Fibroblast of lung (primary cell): ENCODE results near the gene C22orf23. TPM values are rescaled to one million over a fixed set of nuclear protein-coding genes. Genes with fewer than 3 reads are reported as not detected.

ENCODE experiments used
- DNase-seq, 2 donors: peaks; one replicate each; pipeline versions ENCODE4 v3.0.0 to v3.0.0-alpha.2; 2010; ENCODE audit warnings: low read depth in 2 of 2
- H2AFZ ChIP-seq: 2 replicates; pipeline ENCODE4 v1.5.1; 2012; ENCODE audit warnings: low read length, control low read depth, inconsistent platforms
- H3K27ac ChIP-seq: 2 replicates; pipeline ENCODE4 v1.5.1; 2011; ENCODE audit warnings: low read length, control low read depth; ENCODE audit not compliant: insufficient read depth
- H3K27me3 ChIP-seq: 2 replicates; pipeline ENCODE4 v1.5.1; 2011; ENCODE audit warnings: mild to moderate bottlenecking, low read length; ENCODE audit not compliant: control insufficient read depth, insufficient read depth
- H3K36me3 ChIP-seq: 2 replicates; pipeline ENCODE4 v1.5.1; 2011; ENCODE audit warnings: low read length; ENCODE audit not compliant: control insufficient read depth, insufficient read depth
- H3K4me1 ChIP-seq: 2 replicates; pipeline ENCODE4 v1.5.1; 2011; ENCODE audit warnings: low read length; ENCODE audit not compliant: control insufficient read depth, insufficient read depth; ENCODE audit errors: extremely low read depth
- H3K4me2 ChIP-seq: 2 replicates; pipeline ENCODE4 v1.5.1; 2011; ENCODE audit warnings: low read length, control low read depth; ENCODE audit not compliant: insufficient read depth; ENCODE audit errors: extremely low read depth
- H3K4me3 ChIP-seq, 4 experiments: fragments of 200-600 bp in 1 of 4; sonication (generic) in 1 of 4; replicated peaks in 1 of 4; 2 replicates each; pipeline ENCODE4 v1.5.1; 2011 to 2016; ENCODE audit warnings: low read length in 4 of 4, low read depth in 3 of 4, mild to moderate bottlenecking in 3 of 4, control low read depth in 2 of 4, inconsistent platforms in 1 of 4, mixed read lengths in 1 of 4; ENCODE audit not compliant: insufficient read depth in 1 of 4; ENCODE audit errors: control extremely low read depth in 1 of 4
- H3K79me2 ChIP-seq: 2 replicates; pipeline ENCODE4 v1.5.1; 2012; ENCODE audit warnings: mild to moderate bottlenecking, low read length, inconsistent platforms; ENCODE audit not compliant: control insufficient read depth, insufficient read depth
- H3K9ac ChIP-seq: 2 replicates; pipeline ENCODE4 v1.5.1; 2011; ENCODE audit warnings: mild to moderate bottlenecking, low read length, control low read depth; ENCODE audit not compliant: insufficient read depth
- H3K9me3 ChIP-seq: 2 replicates; pipeline ENCODE4 v1.5.1; 2012; ENCODE audit warnings: low read depth, low read length; ENCODE audit not compliant: control insufficient read depth, insufficient read depth
- H4K20me1 ChIP-seq: 2 replicates; pipeline ENCODE4 v1.5.1; 2011; ENCODE audit warnings: low read length; ENCODE audit not compliant: control insufficient read depth, insufficient read depth; ENCODE audit errors: extremely low read depth
- EZH2 ChIP-seq: IDR thresholded peaks from 2 replicates; pipeline ENCODE4 v1.5.1; 2012; ENCODE audit warnings: low read length, control low read depth, mild to moderate bottlenecking; ENCODE audit errors: missing control alignments
- polyA plus RNA-seq, 2 donors: library from polyadenylated mRNA; depleted of rRNA in 1 of 2; stranded (reverse) in 1 of 2; unstranded in 1 of 2; fragments of >200 nt; gene quantifications; 2 replicates each; pipeline ENCODE4 v1.2.1, GENCODE V29; 2011 to 2012; ENCODE audit warnings: missing spikeins in 1 of 2
- total RNA-seq: library from RNA; depleted of rRNA; stranded (reverse); fragments of >200 nt; gene quantifications from 2 replicates; pipeline ENCODE4 v1.2.1, GENCODE V29; 2014
- TF ChIP-seq, protein P1 (sequence below), 2 donors: IDR thresholded peaks in 1 of 2; conservative IDR thresholded peaks in 1 of 2; 1 replicate in 1 of 2; 2 replicates in 1 of 2; pipeline ENCODE4 v1.5.1; 2011 to 2012; ENCODE audit warnings: low read length in 2 of 2, control low read depth in 1 of 2, inconsistent platforms in 1 of 2, low read depth in 1 of 2, mild to moderate bottlenecking in 1 of 2

The C22orf23 gene
- total and polyA plus RNA-seq, 2 donors (not counting 1 experiment from before 2014, with no cell fraction given): 0.17 to 0.37 TPM

GRCh38 chr22:37907036-37907954 lies 46.1 kb downstream of the C22orf23 start:
- Histone ChIP-seq H3K4me2 (peak overlapping the region; percentile 93), H3K9me3 (no peaks in the 10 kb centered on the region), H3K4me1 (peaks cover 31% of the 10 kb centered on the region), H2AFZ (no peak overlapping the region), H3K27ac (peak overlapping the region; percentile 65), H3K27me3 (no peaks in the 10 kb centered on the region), H3K4me3 (peak overlapping the region; percentile 63 to 82 (median 80)), H3K79me2 (peaks cover 33% of the 10 kb centered on the region), H3K36me3 (peaks cover 6% of the 10 kb centered on the region), H4K20me1 (no peaks in the 10 kb centered on the region), H3K9ac (peak overlapping the region; percentile 83)
- DNase-seq: no peak
- no peak for TF ChIP-seq EZH2
- TF ChIP-seq, protein P1, sequence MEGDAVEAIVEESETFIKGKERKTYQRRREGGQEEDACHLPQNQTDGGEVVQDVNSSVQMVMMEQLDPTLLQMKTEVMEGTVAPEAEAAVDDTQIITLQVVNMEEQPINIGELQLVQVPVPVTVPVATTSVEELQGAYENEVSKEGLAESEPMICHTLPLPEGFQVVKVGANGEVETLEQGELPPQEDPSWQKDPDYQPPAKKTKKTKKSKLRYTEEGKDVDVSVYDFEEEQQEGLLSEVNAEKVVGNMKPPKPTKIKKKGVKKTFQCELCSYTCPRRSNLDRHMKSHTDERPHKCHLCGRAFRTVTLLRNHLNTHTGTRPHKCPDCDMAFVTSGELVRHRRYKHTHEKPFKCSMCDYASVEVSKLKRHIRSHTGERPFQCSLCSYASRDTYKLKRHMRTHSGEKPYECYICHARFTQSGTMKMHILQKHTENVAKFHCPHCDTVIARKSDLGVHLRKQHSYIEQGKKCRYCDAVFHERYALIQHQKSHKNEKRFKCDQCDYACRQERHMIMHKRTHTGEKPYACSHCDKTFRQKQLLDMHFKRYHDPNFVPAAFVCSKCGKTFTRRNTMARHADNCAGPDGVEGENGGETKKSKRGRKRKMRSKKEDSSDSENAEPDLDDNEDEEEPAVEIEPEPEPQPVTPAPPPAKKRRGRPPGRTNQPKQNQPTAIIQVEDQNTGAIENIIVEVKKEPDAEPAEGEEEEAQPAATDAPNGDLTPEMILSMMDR (conservative IDR thresholded peaks at IDR 0.05 in 1 of 2, IDR thresholded peaks at IDR 0.05 in 1 of 2; ENCODE audit: low read depth in 1 of 2, low read length in 2 of 2): no peak

DNA sequence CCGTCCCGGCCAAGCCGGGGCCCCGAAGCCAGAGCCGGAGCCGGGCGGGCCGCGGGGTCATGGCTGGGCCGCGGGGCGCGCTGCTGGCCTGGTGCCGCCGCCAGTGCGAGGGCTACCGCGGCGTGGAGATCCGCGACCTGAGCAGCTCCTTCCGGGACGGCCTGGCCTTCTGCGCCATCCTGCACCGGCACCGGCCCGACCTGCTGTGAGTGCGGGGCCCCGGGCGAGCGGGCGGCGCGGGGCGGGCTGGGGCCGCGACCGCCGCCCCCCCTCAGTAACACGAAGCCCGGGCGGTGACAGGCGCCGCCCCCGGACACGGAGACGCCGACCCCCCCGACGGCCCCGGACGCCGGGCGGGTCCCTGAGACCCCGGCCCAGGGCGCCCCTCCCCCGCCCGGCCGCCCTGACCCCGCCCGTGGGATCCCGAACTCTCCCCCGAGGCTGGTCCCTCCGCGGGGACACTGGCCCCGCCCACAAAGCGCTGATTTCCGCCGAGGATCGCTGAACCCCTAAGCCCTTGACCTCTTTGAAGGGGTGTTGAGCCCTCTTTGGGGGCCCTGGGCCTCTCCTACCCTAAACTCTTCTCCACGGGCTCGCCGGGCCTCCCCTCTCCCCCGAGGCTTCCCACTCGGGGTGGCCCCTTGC lies 46.9 kb downstream of the C22orf23 start:
- H3K36me3 ChIP-seq: peaks cover 4% of the 10 kb centered on the region
- TF ChIP-seq, protein P1 (conservative IDR thresholded peaks at IDR 0.05 in 1 of 2, IDR thresholded peaks at IDR 0.05 in 1 of 2; ENCODE audit: low read depth in 1 of 2, low read length in 2 of 2): no peak
- TF ChIP-seq EZH2: no peak
- H3K27me3 ChIP-seq: no peaks in the 10 kb centered on the region
- H4K20me1 ChIP-seq: no peaks in the 10 kb centered on the region
- no peaks in the 10 kb centered on the region for H3K9me3 ChIP-seq
- H3K27ac ChIP-seq: peak overlapping the region; percentile 65
- peak overlapping the region; percentile 83 for H3K9ac ChIP-seq
- peak overlapping the region; percentile 63 to 82 (median 80) for H3K4me3 ChIP-seq
- peaks cover 33% of the 10 kb centered on the region for H3K79me2 ChIP-seq
- no peak overlapping the region for H2AFZ ChIP-seq
- peaks cover 31% of the 10 kb centered on the region for H3K4me1 ChIP-seq
- DNase-seq: no peak
- H3K4me2 ChIP-seq: peak overlapping the region; percentile 93
